Caco-2 (cell line): ENCODE data around the gene PRCP. TPM values are rescaled to one million over a fixed set of nuclear protein-coding genes. Genes with fewer than 3 reads are reported as not detected.
A peak's percentile ranks its signal among the peaks of the same experiment; 100 is the strongest.
"Not testable (repeated sequence)": the region's sequence is repeated elsewhere in the genome, so short reads cannot be mapped to it uniquely, and the experiment has no call there.

Source experiments
- BruUV-seq: library from RNA; stranded (reverse); fragments of 400-500 nt; replicated peaks from 2 replicates; lab custom pipeline; 2021; lab: Mats Ljungman, UMichigan
- CTCF ChIA-PET: fragments of 300-600 bp; sonication (Branson Sonifier 250); formaldehyde crosslinking; loops from one replicate; lab custom pipeline; 2022; ENCODE audit warnings: antibody characterized with exemption; lab: Charles Lee
- POLR2A ChIA-PET: fragments of 300-600 bp; sonication (Branson Sonifier 250); formaldehyde crosslinking; loops from one replicate; lab custom pipeline; 2022; ENCODE audit warnings: antibody characterized with exemption; lab: Charles Lee
- DNase-seq, 2 experiments: peaks; one replicate each; pipeline versions ENCODE4 v3.0.0 to v3.0.0-alpha.2; 2020 to 2022
- H3K27me3 ChIP-seq: replicated peaks from 2 replicates; pipeline ENCODE4 v1.6.0; 2011; ENCODE audit warnings: low read length; ENCODE audit not compliant: control insufficient read depth, insufficient read depth
- H3K36me3 ChIP-seq: 2 replicates; pipeline ENCODE4 v1.5.1; 2011; ENCODE audit warnings: low read length; ENCODE audit not compliant: control insufficient read depth, insufficient read depth
- H3K4me1 ChIP-seq: fragments of 250-450 bp; sonication (Bioruptor Pico); 2 replicates; pipeline ENCODE4 v1.5.1; 2020; ENCODE audit warnings: mild to moderate bottlenecking
- H3K4me3 ChIP-seq: 2 replicates; pipeline ENCODE4 v1.5.1; 2011; ENCODE audit warnings: low read depth, mild to moderate bottlenecking, control low read depth, low read length
- H3K9me3 ChIP-seq: fragments of 250-450 bp; sonication (Bioruptor Pico); 2 replicates; pipeline ENCODE4 v1.5.1; 2020; ENCODE audit warnings: mild to moderate bottlenecking, moderate library complexity
- H3K27ac Mint-ChIP-seq: one replicate; pipeline ENCODE4 v1.8.0; 2022; ENCODE audit warnings: mixed read lengths; ENCODE audit not compliant: unreplicated experiment
- H3K27me3 Mint-ChIP-seq: one replicate; pipeline ENCODE4 v1.8.0; 2022; ENCODE audit warnings: mixed read lengths; ENCODE audit not compliant: insufficient read depth, unreplicated experiment
- H3K36me3 Mint-ChIP-seq: one replicate; pipeline ENCODE4 v1.8.0; 2022; ENCODE audit warnings: mild to moderate bottlenecking, mixed read lengths; ENCODE audit not compliant: insufficient read depth, unreplicated experiment
- H3K4me1 Mint-ChIP-seq: one replicate; pipeline ENCODE4 v1.8.0; 2022; ENCODE audit warnings: low read depth, mixed read lengths; ENCODE audit not compliant: unreplicated experiment
- H3K4me3 Mint-ChIP-seq: one replicate; pipeline ENCODE4 v1.8.0; 2022; ENCODE audit warnings: mild to moderate bottlenecking, moderate library complexity, mixed read lengths; ENCODE audit not compliant: unreplicated experiment
- H3K9me3 Mint-ChIP-seq: one replicate; pipeline ENCODE4 v1.8.0; 2022; ENCODE audit warnings: mixed read lengths; ENCODE audit not compliant: unreplicated experiment
- intact Hi-C: fragments of 100-400 bp; cut with micrococcal nuclease; formaldehyde crosslinking; loops from one replicate; pipeline ENCODE4 v1.10.0; 2022; ENCODE audit not compliant: unreplicated experiment
- total RNA-seq: library from RNA; stranded (reverse); gene quantifications from 2 replicates; pipeline ENCODE4 v1.2.3, GENCODE V29; 2022
- TF ChIP-seq, protein P1 (sequence below), 2 experiments: fragments of 200-600 bp in 1 of 2; IDR thresholded peaks; 1 replicate in 1 of 2; 2 replicates in 1 of 2; pipeline versions ENCODE4 v1.5.1 to v1.8.0; 2011 to 2022; ENCODE audit warnings: antibody characterized with exemption in 1 of 2, control low read depth in 1 of 2, inconsistent platforms in 1 of 2, low read depth in 1 of 2, low read length in 1 of 2, mild to moderate bottlenecking in 1 of 2, moderate library complexity in 1 of 2; ENCODE audit not compliant: insufficient read depth in 1 of 2, severe bottlenecking in 1 of 2, unreplicated experiment in 1 of 2

The PRCP gene
- total RNA-seq, 1 experiment from 2014 or later = 107 TPM

DNA sequence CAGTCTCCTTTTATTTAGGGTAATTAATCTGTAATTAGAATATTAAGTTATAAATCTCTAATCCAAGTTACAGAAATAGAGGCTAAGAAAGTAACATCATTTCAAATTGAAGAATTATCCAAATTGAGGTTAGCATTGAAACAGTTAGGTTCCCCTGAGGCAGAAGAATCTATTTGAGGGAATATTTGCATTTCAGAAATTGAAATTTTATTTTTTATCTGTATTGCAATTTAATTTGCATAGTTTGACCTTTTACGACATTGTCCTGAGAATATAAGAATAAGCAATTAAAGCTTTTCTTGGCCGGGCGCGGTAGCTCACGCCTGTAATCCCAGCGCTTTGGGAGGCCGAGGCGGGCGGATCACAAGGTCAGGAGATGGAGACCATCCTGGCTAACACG is 28.9 kb upstream of the PRCP start:
- intact Hi-C loops = no loop called here
- H3K4me3 ChIP-seq = no peak overlapping the region
- no peak overlapping the region for H3K4me3 Mint-ChIP-seq
- TF ChIP-seq, protein P1, sequence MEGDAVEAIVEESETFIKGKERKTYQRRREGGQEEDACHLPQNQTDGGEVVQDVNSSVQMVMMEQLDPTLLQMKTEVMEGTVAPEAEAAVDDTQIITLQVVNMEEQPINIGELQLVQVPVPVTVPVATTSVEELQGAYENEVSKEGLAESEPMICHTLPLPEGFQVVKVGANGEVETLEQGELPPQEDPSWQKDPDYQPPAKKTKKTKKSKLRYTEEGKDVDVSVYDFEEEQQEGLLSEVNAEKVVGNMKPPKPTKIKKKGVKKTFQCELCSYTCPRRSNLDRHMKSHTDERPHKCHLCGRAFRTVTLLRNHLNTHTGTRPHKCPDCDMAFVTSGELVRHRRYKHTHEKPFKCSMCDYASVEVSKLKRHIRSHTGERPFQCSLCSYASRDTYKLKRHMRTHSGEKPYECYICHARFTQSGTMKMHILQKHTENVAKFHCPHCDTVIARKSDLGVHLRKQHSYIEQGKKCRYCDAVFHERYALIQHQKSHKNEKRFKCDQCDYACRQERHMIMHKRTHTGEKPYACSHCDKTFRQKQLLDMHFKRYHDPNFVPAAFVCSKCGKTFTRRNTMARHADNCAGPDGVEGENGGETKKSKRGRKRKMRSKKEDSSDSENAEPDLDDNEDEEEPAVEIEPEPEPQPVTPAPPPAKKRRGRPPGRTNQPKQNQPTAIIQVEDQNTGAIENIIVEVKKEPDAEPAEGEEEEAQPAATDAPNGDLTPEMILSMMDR (IDR thresholded peaks at IDR 0.05; ENCODE audit: insufficient read depth in 1 of 2, low read depth in 1 of 2, low read length in 1 of 2, severe bottlenecking in 1 of 2, unreplicated experiment in 1 of 2) = no peak
- ChIA-PET POLR2A (no interaction called here), CTCF (interaction anchor here (0.7 kb wide), 1 partner anchor 907 kb away, joined by 4 read pairs; no protein-coding TSS in a partner anchor)
- DNase-seq = no peak
- peaks cover 19% of the 10 kb centered on the region for H3K36me3 Mint-ChIP-seq
- H3K4me1 Mint-ChIP-seq = no peaks in the 10 kb centered on the region
- no peaks in the 10 kb centered on the region for H3K4me1 ChIP-seq
- no TSS peak for BruUV-seq
- no peaks in the 10 kb centered on the region for H3K9me3 ChIP-seq
- H3K9me3 Mint-ChIP-seq = no peaks in the 10 kb centered on the region
- H3K27me3 ChIP-seq = no peaks in the 10 kb centered on the region
- no peaks in the 10 kb centered on the region for H3K36me3 ChIP-seq
- no peaks in the 10 kb centered on the region for H3K27me3 Mint-ChIP-seq
- H3K27ac Mint-ChIP-seq = no peak overlapping the region

DNA sequence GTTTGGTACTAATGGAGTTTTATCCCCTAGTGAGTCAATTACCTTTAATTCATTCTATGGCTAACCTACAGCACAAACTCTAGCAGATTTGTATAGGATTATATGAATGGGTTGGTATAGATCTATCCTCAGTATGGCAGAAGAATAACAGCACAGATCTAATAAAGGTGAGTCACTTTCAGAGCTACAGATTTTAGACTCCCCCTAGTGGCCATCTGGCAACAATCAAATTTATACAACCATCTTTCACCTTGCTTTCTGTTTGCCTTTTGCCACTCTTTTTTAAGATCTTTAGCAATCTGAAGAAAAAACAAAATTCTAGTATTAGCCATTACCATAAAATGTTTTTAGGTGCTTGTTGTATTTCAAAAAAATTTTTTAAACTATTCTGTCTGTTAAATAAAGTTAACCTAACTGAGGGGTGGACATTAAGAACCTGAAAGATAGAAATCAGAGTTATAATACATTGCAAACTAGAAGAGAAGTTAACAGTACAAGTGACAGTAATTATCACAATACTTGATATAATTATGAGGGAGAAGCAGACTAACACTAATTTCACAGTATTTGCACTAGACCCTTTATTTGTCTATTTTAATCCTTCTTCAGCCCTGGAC is 27.1 kb upstream of the PRCP start:
- H3K36me3 Mint-ChIP-seq = peaks cover 5% of the 10 kb centered on the region
- intact Hi-C loops = loop anchor here (1.0 kb wide), 3 partner anchors 21 to 209 kb away; no protein-coding TSS in a partner anchor
- ChIA-PET CTCF (interaction anchor here (0.7 to 1.0 kb wide), 15 partner anchors 16 to 308 kb away, joined by 3 to 13 read pairs (median 4); partner anchors contain the start of genes DDIAS, PCF11, PRCP and RAB30), POLR2A (interaction anchor here (1.0 kb wide), 1 partner anchor 145 kb away, joined by 3 read pairs; the partner anchor contains the start of gene RAB30)
- H3K9me3 Mint-ChIP-seq = no peaks in the 10 kb centered on the region
- no peak overlapping the region for H3K27ac Mint-ChIP-seq
- TF ChIP-seq, protein P1 (IDR thresholded peaks at IDR 0.05; ENCODE audit: insufficient read depth in 1 of 2, low read depth in 1 of 2, low read length in 1 of 2, severe bottlenecking in 1 of 2, unreplicated experiment in 1 of 2) = peak; percentile 87 to 88
- no peaks in the 10 kb centered on the region for H3K27me3 ChIP-seq
- no TSS peak for BruUV-seq
- no peaks in the 10 kb centered on the region for H3K27me3 Mint-ChIP-seq
- H3K4me3 Mint-ChIP-seq = no peak overlapping the region
- H3K36me3 ChIP-seq = no peaks in the 10 kb centered on the region
- no peaks in the 10 kb centered on the region for H3K9me3 ChIP-seq
- H3K4me3 ChIP-seq = no peak overlapping the region
- peaks cover 11% of the 10 kb centered on the region for H3K4me1 Mint-ChIP-seq
- no peaks in the 10 kb centered on the region for H3K4me1 ChIP-seq
- peak in 1 of 2 experiments; percentile 67 for DNase-seq

DNA sequence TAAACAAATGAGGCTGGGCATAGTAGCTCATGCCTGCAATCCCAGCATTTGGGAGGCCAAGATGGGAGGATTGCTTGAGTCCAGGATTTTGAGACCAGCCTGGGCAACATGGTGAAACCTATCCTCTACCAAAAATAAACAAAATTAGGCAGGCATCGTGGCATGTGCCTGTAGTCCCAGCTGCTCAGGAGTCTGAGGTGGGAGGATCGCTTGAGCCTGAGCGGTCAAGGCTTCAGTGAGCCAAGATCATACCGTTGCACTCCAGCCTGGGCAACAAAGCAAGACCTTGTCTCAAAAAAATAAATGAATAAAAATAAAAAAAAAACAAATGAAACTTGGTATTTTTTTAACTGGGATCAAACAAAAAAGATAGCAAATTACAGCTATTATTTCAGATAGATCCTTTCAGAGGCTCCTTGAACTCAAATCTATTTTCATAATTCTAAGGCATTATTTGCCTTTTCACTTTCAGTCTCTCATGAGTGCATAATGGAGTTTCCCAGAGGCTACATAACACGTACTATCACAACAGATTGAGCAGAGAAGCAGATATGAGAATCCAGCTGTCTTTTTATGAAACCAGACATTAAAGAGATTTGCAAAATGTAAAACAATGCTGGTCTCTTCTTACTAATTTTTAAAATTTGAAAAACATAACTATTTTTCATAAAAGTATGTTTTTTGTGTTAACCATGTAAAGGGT is 24.4 kb upstream of the PRCP start:
- H3K27me3 ChIP-seq = no peaks in the 10 kb centered on the region
- no TSS peak for BruUV-seq
- ChIA-PET POLR2A (interaction anchor here (0.6 kb wide), 1 partner anchor 14 kb away, joined by 13 read pairs; no protein-coding TSS in a partner anchor), CTCF (interaction anchor here (0.7 to 1.0 kb wide), 3 partner anchors 17 to 57 kb away, joined by 3 read pairs; no protein-coding TSS in a partner anchor)
- DNase-seq = no peak
- TF ChIP-seq, protein P1 (IDR thresholded peaks at IDR 0.05; ENCODE audit: insufficient read depth in 1 of 2, low read depth in 1 of 2, low read length in 1 of 2, severe bottlenecking in 1 of 2, unreplicated experiment in 1 of 2) = no peak
- H3K27me3 Mint-ChIP-seq = no peaks in the 10 kb centered on the region
- peaks cover 34% of the 10 kb centered on the region for H3K4me1 Mint-ChIP-seq
- peaks cover 12% of the 10 kb centered on the region for H3K4me1 ChIP-seq
- no peak overlapping the region for H3K4me3 Mint-ChIP-seq
- peaks cover 6% of the 10 kb centered on the region for H3K36me3 Mint-ChIP-seq
- H3K9me3 ChIP-seq = no peaks in the 10 kb centered on the region
- intact Hi-C loops = loop anchor here (5.0 kb wide), 1 partner anchor 148 kb away; the partner anchor contains the start of gene RAB30
- H3K9me3 Mint-ChIP-seq = no peaks in the 10 kb centered on the region
- no peak overlapping the region for H3K4me3 ChIP-seq
- H3K36me3 ChIP-seq = no peaks in the 10 kb centered on the region
- no peak overlapping the region for H3K27ac Mint-ChIP-seq

DNA sequence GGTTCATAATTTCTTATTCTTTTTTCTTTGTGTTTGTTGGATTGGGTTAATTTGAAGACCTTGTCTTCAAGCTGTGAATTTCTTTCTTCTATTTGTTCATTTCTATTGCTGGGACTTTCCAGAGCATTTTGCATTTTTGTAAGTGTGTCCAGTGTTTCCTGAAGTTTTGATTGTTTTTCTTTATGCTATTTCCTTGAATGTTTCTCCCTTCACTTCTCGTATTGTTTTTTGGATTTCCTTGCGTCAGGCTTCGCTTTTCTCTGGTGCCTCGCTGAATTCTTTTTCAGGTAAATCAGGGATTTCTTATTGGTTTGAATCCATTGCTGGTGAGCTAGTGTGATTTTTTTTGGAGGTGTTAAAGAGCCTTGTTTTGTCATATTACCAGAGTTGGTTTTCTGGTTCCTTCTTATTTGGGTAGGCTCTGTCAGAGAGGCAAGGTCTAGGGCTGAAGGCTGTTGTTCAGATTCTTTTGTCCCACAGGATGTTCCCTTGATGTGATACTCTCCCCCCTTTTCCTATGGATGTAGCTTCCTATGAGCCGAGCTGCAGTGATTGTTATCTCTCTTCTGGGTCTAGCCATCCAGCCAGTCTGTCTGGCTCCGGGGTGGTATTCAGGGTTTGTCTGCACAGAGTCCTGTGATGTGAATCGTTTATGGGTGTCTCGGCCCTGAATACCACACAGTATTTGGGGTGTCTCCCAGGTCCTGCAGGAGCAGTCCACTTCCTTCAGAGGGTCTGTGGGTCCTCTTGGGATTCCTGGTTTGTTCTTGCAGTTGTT is 22.4 kb upstream of the PRCP start:
- Mint-ChIP-seq H3K27ac (peak overlapping the region; percentile 32), H3K4me1 (peaks cover 34% of the 10 kb centered on the region), H3K36me3 (peaks cover 12% of the 10 kb centered on the region)
- H3K9me3 ChIP-seq, H3K4me3 ChIP-seq, DNase-seq, H3K4me3 Mint-ChIP-seq, H3K27me3 ChIP-seq, H3K27me3 Mint-ChIP-seq, H3K9me3 Mint-ChIP-seq, BruUV-seq, H3K36me3 ChIP-seq, POLR2A ChIA-PET: not testable (repeated sequence)
- intact Hi-C loops = loop anchor here (5.0 kb wide), 1 partner anchor 150 kb away; the partner anchor contains the start of gene RAB30
- CTCF ChIA-PET = interaction anchor here (1.0 kb wide), 1 partner anchor 146 kb away, joined by 3 read pairs; no protein-coding TSS in a partner anchor
- H3K4me1 ChIP-seq = peaks cover 12% of the 10 kb centered on the region
